Measurements from ENCODE around the gene ARRDC1. TPM values are rescaled to one million over a fixed set of nuclear protein-coding genes. Genes with fewer than 3 reads are reported as not detected.
A peak's percentile ranks its signal among the peaks of the same experiment; 100 is the strongest.

ARRDC1 gene
- total RNA-seq, 2 donors from 2014 or later: 54.8 to 83.8 TPM

DNA sequence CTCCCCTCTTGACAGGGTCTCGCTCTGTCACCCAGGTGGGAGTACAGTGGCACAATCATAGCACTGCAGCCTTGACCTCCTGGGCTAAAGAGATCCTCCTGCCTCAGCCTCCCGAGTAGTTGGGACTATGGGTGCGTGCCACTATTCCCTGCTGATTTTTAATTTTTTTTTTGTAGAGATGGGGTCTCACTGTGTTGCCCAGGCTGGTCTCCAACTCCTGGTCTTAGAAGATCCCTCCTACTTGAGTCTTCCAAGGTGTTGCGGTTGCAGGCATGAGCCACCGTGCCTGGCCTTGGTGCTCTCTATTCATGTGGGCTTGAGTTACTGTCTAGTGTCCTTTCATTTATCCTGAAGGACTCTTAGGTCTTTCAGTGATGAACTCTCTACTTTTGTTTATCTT, 37.4 kb downstream of the ARRDC1 start:
- peaks cover 16% of the 10 kb centered on the region for H3K36me3 Mint-ChIP-seq (ENCODE audit: low read depth)
- ATAC-seq: no peak
- H3K4me1 Mint-ChIP-seq: peaks cover 48% of the 10 kb centered on the region

DNA sequence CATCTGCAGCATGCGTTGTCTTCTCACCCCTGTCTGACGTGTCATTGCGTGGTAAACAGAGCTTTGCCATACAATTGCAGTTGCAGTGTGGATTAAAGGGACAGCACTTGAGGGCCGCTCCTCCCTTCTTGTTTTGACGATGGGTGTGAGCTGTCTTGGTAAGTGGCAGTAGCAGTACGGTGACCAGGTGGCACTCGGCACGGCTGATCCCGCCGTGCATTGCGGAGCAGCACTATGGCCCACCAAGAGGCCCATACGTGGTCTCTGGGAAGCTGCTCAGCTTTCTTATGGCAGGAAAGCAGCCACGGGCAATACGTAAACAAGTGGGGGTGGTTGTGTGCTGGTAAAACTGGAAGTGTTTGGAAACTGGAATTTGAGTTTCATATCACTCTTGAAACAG, 38.4 kb downstream of the ARRDC1 start:
- Mint-ChIP-seq H3K36me3 (ENCODE audit: low read depth) (peaks cover 16% of the 10 kb centered on the region), H3K27me3 (no peaks in the 10 kb centered on the region), H3K4me1 (peaks cover 45% of the 10 kb centered on the region), H3K27ac (peak overlapping the region; percentile 56), H3K4me3 (no peak overlapping the region)
- ATAC-seq (no peak), DNase-seq (no peak)
- no peaks in the 10 kb centered on the region for H3K9me3 ChIP-seq (ENCODE audit: control insufficient read depth, low read length, poor library complexity, severe bottlenecking)

More for the DNA sequence above, 37.4 kb downstream of the ARRDC1 start:
- H3K9me3 ChIP-seq (ENCODE audit: control insufficient read depth, low read length, poor library complexity, severe bottlenecking): no peaks in the 10 kb centered on the region
- Mint-ChIP-seq H3K27ac (peak overlapping the region; percentile 83), H3K27me3 (no peaks in the 10 kb centered on the region), H3K4me3 (no peak overlapping the region)
- no peak for DNase-seq

DNA sequence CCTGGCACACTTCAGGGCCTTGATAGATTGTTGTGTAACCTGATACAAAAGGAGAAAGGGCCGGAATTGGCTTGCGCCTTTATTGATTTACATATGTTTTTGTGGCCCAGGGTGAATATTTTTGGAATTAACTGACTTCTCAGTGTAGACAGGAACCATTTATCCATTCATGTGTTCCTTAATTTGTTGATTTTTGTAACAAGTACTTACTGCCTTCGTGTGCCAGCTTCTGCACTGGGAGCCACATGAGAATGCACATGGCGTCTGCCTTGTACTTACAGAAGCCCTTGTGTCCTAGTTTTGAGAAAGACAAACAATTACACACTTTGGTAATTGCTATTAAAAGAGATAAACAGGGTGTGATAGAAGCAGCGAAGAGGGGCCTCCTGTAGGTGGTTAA, 39.7 kb downstream of the ARRDC1 start:
- DNase-seq (no peak), ATAC-seq (no peak)
- Mint-ChIP-seq H3K27ac (peak overlapping the region; percentile 29), H3K4me1 (peaks cover 40% of the 10 kb centered on the region), H3K4me3 (no peak overlapping the region), H3K36me3 (ENCODE audit: low read depth) (peaks cover 19% of the 10 kb centered on the region), H3K27me3 (no peaks in the 10 kb centered on the region)
- H3K9me3 ChIP-seq (ENCODE audit: control insufficient read depth, low read length, poor library complexity, severe bottlenecking): no peaks in the 10 kb centered on the region

DNA sequence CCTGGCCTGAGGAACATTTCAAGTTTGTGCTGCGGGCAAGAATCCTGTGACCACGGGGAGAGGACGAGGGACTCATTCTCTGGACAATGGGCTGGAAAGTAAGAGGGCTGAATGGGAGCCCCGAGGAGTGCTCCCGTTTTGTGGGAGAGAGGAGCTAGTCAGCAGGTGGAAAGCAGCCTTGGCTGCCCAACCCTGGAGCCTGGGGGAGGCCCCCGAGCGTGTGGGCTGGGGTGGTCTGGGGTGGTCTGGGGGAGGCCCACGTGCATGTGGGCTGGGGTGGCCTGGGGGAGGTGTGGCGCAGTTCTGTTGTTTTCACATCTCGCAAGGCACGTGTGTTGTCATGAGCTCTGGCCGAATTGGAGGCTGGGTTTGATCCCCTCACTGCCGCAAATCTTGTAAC, 40.9 kb downstream of the ARRDC1 start:
- Mint-ChIP-seq H3K36me3 (ENCODE audit: low read depth) (peaks cover 13% of the 10 kb centered on the region), H3K4me1 (peaks cover 38% of the 10 kb centered on the region), H3K27ac (peak overlapping the region; percentile 29), H3K27me3 (no peaks in the 10 kb centered on the region), H3K4me3 (no peak overlapping the region)
- no peak for DNase-seq
- H3K9me3 ChIP-seq (ENCODE audit: control insufficient read depth, low read length, poor library complexity, severe bottlenecking): no peaks in the 10 kb centered on the region
- ATAC-seq: no peak

DNA sequence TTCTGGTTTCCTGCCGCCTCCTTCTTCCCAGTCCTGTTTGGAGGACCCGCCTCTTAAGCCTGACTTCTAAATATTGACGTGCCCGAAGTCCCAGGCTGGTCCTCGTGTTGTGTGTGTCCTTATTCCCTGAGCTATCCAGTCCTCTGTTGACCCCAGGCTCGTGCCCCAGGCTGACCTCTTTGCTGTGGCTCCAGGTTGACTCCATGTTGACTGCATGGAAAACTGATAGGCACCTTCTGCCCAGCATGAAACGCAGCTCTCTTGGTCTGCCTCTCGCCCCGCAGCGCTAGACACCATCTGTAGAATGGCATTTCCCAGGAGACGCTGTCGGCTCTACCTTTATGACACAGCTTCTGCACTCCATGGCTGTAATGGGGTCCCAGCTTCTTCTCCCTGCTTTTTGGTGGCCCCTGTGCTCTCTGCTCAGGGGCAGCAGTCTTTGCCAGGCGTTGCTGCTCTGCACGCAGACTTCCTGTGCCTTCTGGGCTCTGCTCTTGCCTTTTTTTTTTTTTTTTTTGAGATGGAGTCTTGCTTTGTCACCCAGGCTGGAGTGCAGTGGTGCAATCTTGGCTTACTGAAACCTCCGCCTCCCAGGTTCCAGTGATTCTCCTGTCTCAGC, 41.7 kb downstream of the ARRDC1 start:
- Mint-ChIP-seq H3K4me3 (peak overlapping the region; percentile 53), H3K27ac (peak overlapping the region; percentile 11), H3K36me3 (ENCODE audit: low read depth) (peaks cover 8% of the 10 kb centered on the region), H3K27me3 (no peaks in the 10 kb centered on the region), H3K4me1 (peaks cover 37% of the 10 kb centered on the region)
- no peak for ATAC-seq
- DNase-seq: no peak
- H3K9me3 ChIP-seq (ENCODE audit: control insufficient read depth, low read length, poor library complexity, severe bottlenecking): no peaks in the 10 kb centered on the region

DNA sequence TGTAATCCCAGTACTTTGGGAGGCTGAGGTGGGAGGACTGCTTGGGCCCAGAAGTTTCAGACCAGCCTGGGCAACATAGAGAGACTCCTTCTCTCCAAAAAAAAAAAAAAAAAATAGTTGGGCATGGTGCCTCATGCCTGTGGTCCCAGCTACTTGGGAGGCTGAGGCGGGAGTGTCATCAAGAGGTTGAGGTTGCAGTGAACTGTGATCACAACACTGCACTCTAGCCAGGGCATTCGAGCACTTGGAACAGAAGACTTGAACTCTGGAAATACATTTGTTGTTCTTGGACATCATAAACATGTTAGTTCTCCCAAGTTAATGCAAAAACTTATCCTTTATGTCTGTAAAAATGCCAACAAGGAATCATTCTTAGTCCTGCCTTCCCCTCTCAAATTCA, 42.9 kb downstream of the ARRDC1 start:
- H3K4me3 Mint-ChIP-seq: no peak overlapping the region
- no peak for DNase-seq
- peak overlapping the region; percentile 11 for H3K27ac Mint-ChIP-seq
- no peaks in the 10 kb centered on the region for H3K27me3 Mint-ChIP-seq
- H3K4me1 Mint-ChIP-seq: peaks cover 32% of the 10 kb centered on the region
- ATAC-seq: no peak
- peaks cover 8% of the 10 kb centered on the region for H3K36me3 Mint-ChIP-seq (ENCODE audit: low read depth)
- H3K9me3 ChIP-seq (ENCODE audit: control insufficient read depth, low read length, poor library complexity, severe bottlenecking): no peaks in the 10 kb centered on the region

DNA sequence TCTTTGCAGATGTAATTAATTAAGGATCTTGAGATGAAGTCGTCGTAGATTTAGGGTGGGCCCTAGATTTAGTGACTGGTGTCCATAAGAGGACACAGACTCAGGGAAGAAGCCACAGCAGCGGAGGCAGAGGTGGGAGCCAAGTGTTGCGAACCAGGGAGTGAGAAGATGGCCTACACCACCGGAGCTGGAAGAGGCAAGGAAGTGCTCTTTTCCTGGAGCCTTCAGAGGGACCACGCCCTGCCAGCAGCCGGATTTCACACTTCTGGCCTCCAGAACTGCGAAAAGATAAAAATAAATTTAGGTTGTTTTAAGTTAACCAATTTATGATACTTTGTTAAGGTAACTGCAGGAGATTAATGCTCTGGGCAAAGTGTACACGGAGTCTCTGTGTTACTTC, 44.1 kb downstream of the ARRDC1 start:
- peaks cover 5% of the 10 kb centered on the region for H3K36me3 Mint-ChIP-seq (ENCODE audit: low read depth)
- H3K27me3 Mint-ChIP-seq: no peaks in the 10 kb centered on the region
- H3K27ac Mint-ChIP-seq: no peak overlapping the region
- DNase-seq (no peak), ATAC-seq (no peak)
- no peak overlapping the region for H3K4me3 Mint-ChIP-seq
- no peaks in the 10 kb centered on the region for H3K9me3 ChIP-seq (ENCODE audit: control insufficient read depth, low read length, poor library complexity, severe bottlenecking)
- H3K4me1 Mint-ChIP-seq: peaks cover 29% of the 10 kb centered on the region

DNA sequence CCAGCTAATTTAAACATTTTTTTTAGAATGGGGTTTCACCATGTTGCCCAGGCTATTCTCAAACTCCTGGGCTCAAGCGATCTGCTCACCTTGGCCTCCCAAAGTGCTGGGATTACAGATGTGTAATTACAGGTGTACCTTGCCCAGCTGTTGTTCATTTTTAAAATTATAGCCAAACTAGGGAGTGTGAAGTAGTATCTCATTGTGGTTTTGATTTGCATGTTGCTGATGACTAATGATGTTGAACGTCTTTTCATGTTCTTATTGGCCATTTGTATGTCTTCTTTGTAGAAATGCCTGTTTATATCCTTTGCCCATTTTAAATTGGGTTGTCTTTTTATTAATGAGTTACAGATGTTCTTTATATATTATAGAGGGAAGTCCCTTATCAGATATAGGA, 44.8 kb downstream of the ARRDC1 start:
- H3K9me3 ChIP-seq (ENCODE audit: control insufficient read depth, low read length, poor library complexity, severe bottlenecking): no peaks in the 10 kb centered on the region
- Mint-ChIP-seq H3K27ac (peak overlapping the region; percentile 8), H3K27me3 (no peaks in the 10 kb centered on the region), H3K36me3 (ENCODE audit: low read depth) (peaks cover 5% of the 10 kb centered on the region), H3K4me1 (peaks cover 27% of the 10 kb centered on the region), H3K4me3 (no peak overlapping the region)
- ATAC-seq (no peak), DNase-seq (no peak)

DNA sequence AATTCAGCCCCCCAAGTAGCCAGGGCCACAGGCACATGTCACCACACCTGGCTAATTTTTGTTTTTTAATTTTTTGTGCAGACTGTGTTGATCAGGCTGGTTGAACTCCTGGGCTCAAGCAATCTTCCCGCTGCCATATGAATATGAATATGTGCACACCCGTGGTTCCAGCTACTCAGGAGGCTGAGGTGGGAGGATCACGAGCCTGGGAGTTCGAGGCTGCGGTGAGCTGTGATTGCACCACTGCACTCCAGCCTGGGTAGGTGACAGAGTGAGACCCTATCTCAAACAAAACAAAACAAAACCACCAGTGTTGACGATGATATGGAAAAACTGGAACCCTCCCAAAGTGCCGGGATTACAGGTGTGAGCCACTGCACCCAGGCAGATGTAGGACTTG, 45.3 kb downstream of the ARRDC1 start:
- H3K27ac Mint-ChIP-seq: peak overlapping the region; percentile 8
- H3K4me3 Mint-ChIP-seq: no peak overlapping the region
- ATAC-seq (no peak), DNase-seq (no peak)
- H3K9me3 ChIP-seq (ENCODE audit: control insufficient read depth, low read length, poor library complexity, severe bottlenecking): no peaks in the 10 kb centered on the region
- H3K27me3 Mint-ChIP-seq: no peaks in the 10 kb centered on the region
- peaks cover 5% of the 10 kb centered on the region for H3K36me3 Mint-ChIP-seq (ENCODE audit: low read depth)
- H3K4me1 Mint-ChIP-seq: peaks cover 27% of the 10 kb centered on the region

DNA sequence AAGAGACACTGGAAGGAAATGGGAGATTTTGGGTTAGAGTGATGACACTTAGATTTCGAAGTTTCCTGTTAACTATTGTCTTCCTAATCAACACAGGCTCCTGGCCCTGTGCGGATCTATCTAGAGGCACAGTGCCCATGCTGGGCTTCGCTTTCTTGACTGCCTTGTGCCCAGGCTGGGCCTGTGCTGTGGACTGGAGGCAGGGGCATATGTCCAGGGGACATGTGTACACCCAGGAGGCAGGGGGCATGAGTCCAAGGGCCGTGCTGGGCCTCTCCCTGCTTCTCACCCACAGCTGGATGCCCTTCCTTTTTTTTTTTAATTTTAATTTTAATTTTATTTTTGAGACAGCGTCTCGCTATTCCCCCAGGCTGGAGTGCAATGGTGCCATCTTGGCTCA, 50.9 kb downstream of the ARRDC1 start:
- H3K9me3 ChIP-seq (ENCODE audit: control insufficient read depth, low read length, poor library complexity, severe bottlenecking): no peaks in the 10 kb centered on the region
- Mint-ChIP-seq H3K36me3 (ENCODE audit: low read depth) (no peaks in the 10 kb centered on the region), H3K27me3 (no peaks in the 10 kb centered on the region), H3K4me1 (peaks cover 27% of the 10 kb centered on the region), H3K4me3 (no peak overlapping the region), H3K27ac (no peak overlapping the region)
- DNase-seq (no peak), ATAC-seq (no peak)

DNA sequence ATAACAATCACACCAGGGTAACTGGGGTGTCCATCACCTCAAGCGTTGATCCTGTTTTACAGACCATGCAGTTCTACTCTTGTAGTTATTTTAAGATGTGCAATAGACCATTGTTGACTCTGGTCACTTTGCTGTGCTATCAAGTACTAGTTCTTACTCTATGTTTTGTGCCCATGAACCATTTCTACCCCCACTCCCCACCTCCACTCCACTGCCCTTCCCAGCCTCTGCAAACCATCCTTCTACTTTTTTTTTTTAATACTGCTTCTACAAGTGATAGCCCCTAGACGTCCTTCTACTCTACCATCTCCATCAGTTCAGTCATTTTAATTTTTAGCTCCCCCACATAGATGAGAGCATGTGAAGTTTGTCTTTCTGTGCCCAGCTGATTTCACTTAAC, 52.1 kb downstream of the ARRDC1 start:
- Mint-ChIP-seq H3K36me3 (ENCODE audit: low read depth) (no peaks in the 10 kb centered on the region), H3K4me3 (no peak overlapping the region), H3K4me1 (peaks cover 24% of the 10 kb centered on the region), H3K27me3 (no peaks in the 10 kb centered on the region), H3K27ac (no peak overlapping the region)
- no peak for DNase-seq
- H3K9me3 ChIP-seq (ENCODE audit: control insufficient read depth, low read length, poor library complexity, severe bottlenecking): no peaks in the 10 kb centered on the region
- ATAC-seq: no peak

DNA sequence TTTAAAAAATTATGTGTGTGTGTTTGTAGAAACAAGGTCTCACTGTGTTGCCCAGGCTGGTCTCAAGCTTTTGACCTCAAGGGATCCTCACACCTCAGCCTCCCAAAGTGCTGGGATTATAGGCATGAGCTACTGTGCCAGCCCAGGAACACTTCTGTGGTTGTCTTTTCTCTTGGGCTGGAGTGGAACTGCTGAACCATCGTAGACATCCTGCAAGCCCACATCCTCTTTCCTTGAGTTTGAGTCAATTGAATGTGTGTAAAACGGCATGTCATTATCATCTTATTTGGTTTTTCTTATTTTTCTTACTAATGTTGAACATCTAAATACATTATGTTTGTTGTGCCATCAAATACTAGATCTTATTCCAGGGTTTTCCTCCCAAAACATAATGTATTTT, 53.3 kb downstream of the ARRDC1 start:
- H3K36me3 Mint-ChIP-seq (ENCODE audit: low read depth): no peaks in the 10 kb centered on the region
- no peaks in the 10 kb centered on the region for H3K9me3 ChIP-seq (ENCODE audit: control insufficient read depth, low read length, poor library complexity, severe bottlenecking)
- no peaks in the 10 kb centered on the region for H3K27me3 Mint-ChIP-seq
- peaks cover 26% of the 10 kb centered on the region for H3K4me1 Mint-ChIP-seq
- peak overlapping the region; percentile 31 for H3K4me3 Mint-ChIP-seq
- DNase-seq (no peak), ATAC-seq (no peak)
- peak overlapping the region; percentile 85 for H3K27ac Mint-ChIP-seq

DNA sequence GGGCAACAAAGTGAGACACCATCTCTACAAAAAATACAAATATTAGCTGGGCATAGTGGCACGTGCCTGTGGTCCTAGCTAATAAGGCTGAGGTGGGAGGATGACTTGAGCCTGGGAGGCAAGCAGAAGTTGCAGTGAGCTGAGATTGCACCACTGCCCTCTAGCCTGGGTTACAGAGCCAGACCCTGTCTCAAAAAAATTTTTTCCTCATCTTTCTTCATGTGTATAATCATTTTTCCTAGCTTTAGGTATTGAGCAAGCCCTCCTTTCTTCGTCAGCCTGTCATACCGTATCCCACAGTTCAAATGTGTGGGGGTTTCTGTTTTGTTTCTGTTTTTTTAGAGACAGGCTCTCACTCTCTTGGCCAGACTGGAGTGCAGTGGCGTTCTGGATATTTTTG, 54.7 kb downstream of the ARRDC1 start:
- peaks cover 31% of the 10 kb centered on the region for H3K4me1 Mint-ChIP-seq
- ATAC-seq (no peak), DNase-seq (no peak)
- peaks cover 2% of the 10 kb centered on the region for H3K36me3 Mint-ChIP-seq (ENCODE audit: low read depth)
- H3K27me3 Mint-ChIP-seq: no peaks in the 10 kb centered on the region
- no peaks in the 10 kb centered on the region for H3K9me3 ChIP-seq (ENCODE audit: control insufficient read depth, low read length, poor library complexity, severe bottlenecking)
- no peak overlapping the region for H3K4me3 Mint-ChIP-seq
- H3K27ac Mint-ChIP-seq: no peak overlapping the region

DNA sequence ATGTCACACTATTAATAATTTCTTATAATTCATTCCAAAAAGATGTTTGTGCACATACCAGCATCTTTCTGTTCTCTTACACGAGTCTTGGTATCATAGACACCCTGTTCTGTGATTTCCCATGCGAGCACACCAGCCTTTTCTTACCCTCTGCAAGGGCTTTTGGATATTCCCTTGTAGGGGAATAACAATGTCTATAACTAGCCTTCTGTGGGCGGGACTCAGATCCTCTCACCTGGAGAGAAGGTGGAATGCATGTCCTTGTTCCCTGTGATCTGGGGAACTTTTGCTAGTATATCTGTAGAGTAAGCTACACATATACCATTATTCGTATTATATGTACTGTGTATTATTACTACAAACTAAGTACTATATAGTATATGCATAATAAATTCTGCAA, 58.1 kb downstream of the ARRDC1 start:
- Mint-ChIP-seq H3K4me3 (no peak overlapping the region), H3K36me3 (ENCODE audit: low read depth) (peaks cover 4% of the 10 kb centered on the region), H3K4me1 (peaks cover 36% of the 10 kb centered on the region), H3K27me3 (no peaks in the 10 kb centered on the region), H3K27ac (peak overlapping the region; percentile 78)
- DNase-seq (no peak), ATAC-seq (no peak)
- no peaks in the 10 kb centered on the region for H3K9me3 ChIP-seq (ENCODE audit: control insufficient read depth, low read length, poor library complexity, severe bottlenecking)

All from T-helper 17 cell (primary cell).